DND-41 (cell line): ENCODE data around the gene SEMA3D.

Experiments
- ATAC-seq: fragments of 200-7000 bp; cut with Tn5 transposase; 3 replicates; pipeline ENCODE4 v1.9.1; 2021; ENCODE audit warnings: low read depth; ENCODE audit not compliant: insufficient read depth
- DNase-seq: peaks from one replicate; pipeline ENCODE4 v3.0.0-alpha.2; 2020
- H2AFZ ChIP-seq: 2 replicates; pipeline ENCODE4 v1.6.0; 2012; ENCODE audit warnings: low read depth, low read length
- H3K27ac ChIP-seq: 2 replicates; pipeline ENCODE4 v1.5.1; 2012; ENCODE audit warnings: low read length, inconsistent platforms
- H3K27me3 ChIP-seq: fragments of 200-600 bp; sonication (generic); 2 replicates; pipeline ENCODE4 v1.6.0; 2012; ENCODE audit warnings: low read length, mild to moderate bottlenecking, inconsistent platforms; ENCODE audit not compliant: insufficient read depth, poor library complexity
- H3K36me3 ChIP-seq: 2 replicates; pipeline ENCODE4 v1.5.1; 2012; ENCODE audit warnings: low read length, inconsistent platforms; ENCODE audit not compliant: insufficient read depth
- H3K4me1 ChIP-seq: 2 replicates; pipeline ENCODE4 v1.5.1; 2012; ENCODE audit warnings: mild to moderate bottlenecking, low read length; ENCODE audit not compliant: insufficient read depth
- H3K4me2 ChIP-seq: 2 replicates; pipeline ENCODE4 v1.6.0; 2012; ENCODE audit warnings: mild to moderate bottlenecking, moderate library complexity, low read length, inconsistent platforms; ENCODE audit not compliant: insufficient read depth
- H3K4me3 ChIP-seq, 2 experiments: fragments of 200-600 bp in 1 of 2; shearing (Covaris generic) in 1 of 2; 2 replicates each; pipeline ENCODE4 v1.5.1; 2012 to 2016; ENCODE audit warnings: inconsistent platforms in 2 of 2, low read length in 2 of 2, mild to moderate bottlenecking in 2 of 2, low read depth in 1 of 2, moderate library complexity in 1 of 2
- H3K79me2 ChIP-seq: 2 replicates; pipeline ENCODE4 v1.6.0; 2012; ENCODE audit warnings: low read length, inconsistent platforms; ENCODE audit not compliant: insufficient read depth
- H3K9ac ChIP-seq: 2 replicates; pipeline ENCODE4 v1.6.0; 2012; ENCODE audit warnings: low read depth, mild to moderate bottlenecking, inconsistent platforms, low read length, moderate library complexity
- H3K9me3 ChIP-seq: 2 replicates; pipeline ENCODE4 v1.5.1; 2012; ENCODE audit warnings: low read length, moderate library complexity, mild to moderate bottlenecking, inconsistent platforms; ENCODE audit not compliant: insufficient read depth, severe bottlenecking
- H4K20me1 ChIP-seq: 2 replicates; pipeline ENCODE4 v1.6.0; 2012; ENCODE audit warnings: low read length; ENCODE audit not compliant: insufficient read depth
- CTCF ChIP-seq: IDR thresholded peaks from 2 replicates; pipeline ENCODE4 v1.5.1; 2012; ENCODE audit warnings: borderline replicate concordance, low read length, moderate library complexity, mild to moderate bottlenecking; ENCODE audit not compliant: poor library complexity, severe bottlenecking; ENCODE audit errors: extremely low read depth
- EZH2 ChIP-seq: IDR thresholded peaks from 3 replicates; pipeline ENCODE4 v1.6.1; 2012; ENCODE audit warnings: borderline replicate concordance, low read depth, mild to moderate bottlenecking, moderate library complexity, low read length, inconsistent platforms; ENCODE audit not compliant: severe bottlenecking

SEMA3D gene

GRCh38 chr7:85186521-85187241, at the start of gene SEMA3D:
TSS of gene SEMA3D (minus strand) at chr7:85187056. CDS start at chr7:85121891, 65,165 bp downstream.
- H3K4me3 ChIP-seq, result no peak within 1 kb of the TSS
- DNase-seq, result no peak
- H3K9me3 ChIP-seq, result no peaks in the 10 kb centered on the region
- no peak within 1 kb of the TSS for H3K4me2 ChIP-seq
- no peak for ATAC-seq
- H3K79me2 ChIP-seq, result no peaks in the 10 kb centered on the region
- H4K20me1 ChIP-seq, result no peaks in the 10 kb centered on the region
- H3K27me3 ChIP-seq, result no peaks in the 10 kb centered on the region
- no peaks in the 10 kb centered on the region for H3K36me3 ChIP-seq
- no peak within 1 kb of the TSS for H2AFZ ChIP-seq
- TF ChIP-seq EZH2 (no peak), CTCF (no peak)
- no peak within 1 kb of the TSS for H3K27ac ChIP-seq
- H3K4me1 ChIP-seq, result no peaks in the 10 kb centered on the region
- H3K9ac ChIP-seq, result no peak within 1 kb of the TSS

GRCh38 chr7:85234730-85235129, 47.9 kb upstream of the SEMA3D start:
- TF ChIP-seq CTCF (no peak), EZH2 (no peak)
- no peak for DNase-seq
- H3K4me2 ChIP-seq, result no peak overlapping the region
- H3K36me3 ChIP-seq, result no peaks in the 10 kb centered on the region
- no peaks in the 10 kb centered on the region for H3K79me2 ChIP-seq
- H2AFZ ChIP-seq, result no peak overlapping the region
- no peak overlapping the region for H3K27ac ChIP-seq
- H3K4me1 ChIP-seq, result no peaks in the 10 kb centered on the region
- no peak overlapping the region for H3K9ac ChIP-seq
- H4K20me1 ChIP-seq, result no peaks in the 10 kb centered on the region
- H3K4me3 ChIP-seq, result no peak overlapping the region
- no peaks in the 10 kb centered on the region for H3K27me3 ChIP-seq
- H3K9me3 ChIP-seq, result no peaks in the 10 kb centered on the region
- no peak for ATAC-seq

- ATAC-seq (no peak), DNase-seq (no peak)
- Histone ChIP-seq H3K4me2 (no peak overlapping the region), H3K27ac (no peak overlapping the region), H3K4me3 (no peak overlapping the region), H2AFZ (no peak overlapping the region), H3K79me2 (no peaks in the 10 kb centered on the region), H3K9ac (no peak overlapping the region), H4K20me1 (no peaks in the 10 kb centered on the region), H3K9me3 (no peaks in the 10 kb centered on the region), H3K27me3 (no peaks in the 10 kb centered on the region), H3K4me1 (no peaks in the 10 kb centered on the region), H3K36me3 (no peaks in the 10 kb centered on the region)
- no peak for TF ChIP-seq EZH2
- TF ChIP-seq CTCF, result no peak
Observed at GRCh38 chr7:85232068-85232467, 45.2 kb upstream of the SEMA3D start.

GRCh38 chr7:85230623-85231022, 43.8 kb upstream of the SEMA3D start:
- TF ChIP-seq EZH2 (no peak), CTCF (no peak)
- H3K9ac ChIP-seq, result no peak overlapping the region
- no peaks in the 10 kb centered on the region for H3K79me2 ChIP-seq
- H2AFZ ChIP-seq, result no peak overlapping the region
- no peaks in the 10 kb centered on the region for H4K20me1 ChIP-seq
- H3K36me3 ChIP-seq, result no peaks in the 10 kb centered on the region
- no peaks in the 10 kb centered on the region for H3K27me3 ChIP-seq
- H3K9me3 ChIP-seq, result no peaks in the 10 kb centered on the region
- H3K4me2 ChIP-seq, result no peak overlapping the region
- H3K4me3 ChIP-seq, result no peak overlapping the region
- ATAC-seq (no peak), DNase-seq (no peak)
- no peaks in the 10 kb centered on the region for H3K4me1 ChIP-seq
- no peak overlapping the region for H3K27ac ChIP-seq
